DOHH2 (cell line): ENCODE results near the gene DOK7.

Experiments used
- CTCF ChIP-seq: fragments of 200-600 bp; sonication (generic); IDR thresholded peaks from one replicate; pipeline ENCODE4 v1.5.1; 2014; ENCODE audit warnings: antibody characterized with exemption, mild to moderate bottlenecking, low read depth, low read length; ENCODE audit not compliant: poor library complexity, severe bottlenecking
- EZH2phosphoT487 ChIP-seq: fragments of 200-600 bp; sonication (generic); IDR thresholded peaks from 2 replicates; pipeline ENCODE4 v1.6.1; 2017; ENCODE audit warnings: borderline replicate concordance, mild to moderate bottlenecking, antibody characterized with exemption, low read length, moderate library complexity, mixed read lengths

DNA sequence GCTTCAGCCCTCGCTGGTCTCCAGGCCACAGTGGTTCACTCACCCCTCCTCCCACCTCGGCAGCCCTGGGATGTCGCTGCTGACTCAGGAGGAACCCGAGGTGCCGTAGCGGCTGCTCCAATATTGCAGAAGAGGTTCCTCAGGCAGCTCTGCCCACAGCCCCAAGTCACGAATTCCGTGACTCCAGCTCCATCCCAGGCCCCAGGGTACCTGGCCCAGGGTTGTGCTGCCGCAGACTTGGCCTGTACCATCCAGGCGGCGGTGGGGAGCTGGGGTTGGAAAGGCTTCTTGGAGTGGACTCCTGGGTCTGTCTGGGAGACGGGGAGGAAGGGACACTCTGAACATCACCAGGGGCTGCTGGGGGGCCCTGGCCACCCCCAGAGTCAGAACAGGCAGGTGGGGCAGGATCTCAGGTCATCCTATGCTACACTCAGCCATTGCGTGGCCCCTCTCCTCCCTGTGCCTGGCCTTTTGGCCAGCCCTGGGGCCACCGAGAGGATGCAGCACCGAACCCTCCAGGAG, 22.1 kb upstream of the DOK7 start:
- TF ChIP-seq CTCF = no peak
- TF ChIP-seq EZH2phosphoT487 = no peak
